Stimulated activated CD4-positive, alpha-beta T cell treated with anti-CD3 and anti-CD28 coated beads, Interleukin-4, amount 100 ng/mL, for 48 hours (primary cell): Measurements from ENCODE around the gene GORASP1.

Source experiments
- DNase-seq, 2 donors: peaks; one replicate each; pipeline ENCODE4 v3.0.0-alpha.2; 2020; ENCODE audit warnings: low read depth in 2 of 2

The GORASP1 gene

GRCh38 chr3:39125841-39126500, 18.5 kb upstream of the GORASP1 start:
- no peak for DNase-seq

GRCh38 chr3:39124876-39125840, 17.7 kb upstream of the GORASP1 start:
- DNase-seq, result no peak

GRCh38 chr3:39122813-39123212, 15.4 kb upstream of the GORASP1 start:
- no peak for DNase-seq

- no peak for DNase-seq
These were observed 14.2 kb upstream of the GORASP1 start for GRCh38 chr3:39121621-39122020.

GRCh38 chr3:39118931-39119660, 11.7 kb upstream of the GORASP1 start:
- no peak for DNase-seq

GRCh38 chr3:39118079-39118478, 10.7 kb upstream of the GORASP1 start:
- DNase-seq, result no peak

- DNase-seq, result no peak
These were observed 8.4 kb upstream of the GORASP1 start for GRCh38 chr3:39115870-39116269.

- no peak for DNase-seq
These were observed 7.0 kb upstream of the GORASP1 start for GRCh38 chr3:39114456-39114855.

GRCh38 chr3:39113291-39113690, 5.9 kb upstream of the GORASP1 start:
- DNase-seq, result no peak

GRCh38 chr3:39112535-39112934, 5.1 kb upstream of the GORASP1 start:
- DNase-seq, result no peak

- no peak for DNase-seq
These were observed 4.7 kb upstream of the GORASP1 start for GRCh38 chr3:39112113-39112512.

GRCh38 chr3:39110041-39110639, 2.7 kb upstream of the GORASP1 start:
- no peak for DNase-seq

GRCh38 chr3:39109086-39109485, 1.7 kb upstream of the GORASP1 start:
- DNase-seq, result no peak

- DNase-seq, result no peak
These were observed 828 bp upstream of the GORASP1 start for GRCh38 chr3:39108200-39108710.

- DNase-seq, result no peak
These were observed 508 bp downstream of the GORASP1 start for GRCh38 chr3:39106851-39107387.

- no peak for DNase-seq
These were observed 1.1 kb downstream of the GORASP1 start for GRCh38 chr3:39106281-39106811.

- no peak for DNase-seq
These were observed 1.8 kb downstream of the GORASP1 start for GRCh38 chr3:39105687-39106063.

GRCh38 chr3:39104961-39105686, 2.3 kb downstream of the GORASP1 start:
- DNase-seq, result no peak

- no peak for DNase-seq
These were observed 3.5 kb downstream of the GORASP1 start for GRCh38 chr3:39103791-39104552.

- no peak for DNase-seq
These were observed 4.1 kb downstream of the GORASP1 start for GRCh38 chr3:39103324-39103693.
